AG08396 (cell line): ENCODE measurements around the gene COX17.

Source experiments
- DNase-seq: peaks from one replicate; pipeline ENCODE4 v3.0.0; 2012; ENCODE audit warnings: low spot score, mixed read lengths

Gene COX17

DNA sequence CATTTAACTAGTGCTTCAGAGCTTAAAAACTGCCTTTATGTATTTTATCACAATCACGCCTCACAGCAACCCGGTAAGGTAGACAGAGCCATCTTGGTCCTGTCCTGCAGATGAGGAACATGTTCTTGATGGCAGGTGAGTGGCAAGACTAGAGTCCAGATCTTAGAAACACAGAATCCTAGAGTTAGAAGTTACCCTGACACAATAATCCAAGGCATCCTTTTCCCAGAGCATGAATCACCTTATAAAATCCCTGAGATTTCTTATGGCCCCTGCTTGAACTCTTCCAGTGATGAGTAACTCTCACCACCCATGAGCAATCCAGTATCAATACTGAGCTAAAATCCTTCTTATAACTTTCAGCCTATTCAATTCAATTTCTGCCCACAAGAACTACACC lies 33.7 kb downstream of the COX17 start:
- peak; percentile 76 for DNase-seq

DNA sequence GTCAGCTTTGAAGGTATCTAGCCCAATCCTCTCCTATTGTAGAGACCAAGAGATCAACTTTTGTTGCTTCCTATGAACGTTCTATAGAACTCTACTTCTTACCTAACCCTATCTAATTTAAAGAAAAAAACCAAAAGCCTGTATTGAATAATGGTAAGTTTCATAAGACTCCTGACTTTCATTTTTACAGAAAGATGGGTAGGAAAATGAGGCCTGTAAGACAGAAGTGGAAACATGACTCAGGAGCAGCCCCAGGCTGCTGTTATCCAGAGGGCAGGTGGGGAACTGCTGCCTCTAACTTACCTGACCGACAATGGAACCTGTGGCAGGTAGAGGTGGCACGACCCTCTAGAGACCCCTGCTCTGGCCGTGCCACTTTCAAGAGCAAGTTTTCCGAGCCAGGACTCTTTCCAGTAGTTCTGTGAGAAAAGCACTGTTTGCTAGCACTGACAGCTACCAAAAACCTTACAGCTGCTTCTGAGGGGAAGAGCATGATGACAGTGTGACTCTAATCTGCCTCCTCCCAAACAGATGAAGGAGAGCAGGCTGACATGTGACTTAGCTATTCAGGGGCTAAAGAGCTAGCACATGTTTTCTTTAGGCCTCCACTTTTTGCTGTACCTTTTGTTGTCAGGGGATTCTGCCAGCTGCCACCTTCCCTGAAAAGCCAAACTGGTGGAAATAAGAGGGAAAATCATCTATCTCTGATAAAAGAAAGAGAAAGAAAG lies 34.3 kb downstream of the COX17 start:
- DNase-seq, result peak; percentile 40

DNA sequence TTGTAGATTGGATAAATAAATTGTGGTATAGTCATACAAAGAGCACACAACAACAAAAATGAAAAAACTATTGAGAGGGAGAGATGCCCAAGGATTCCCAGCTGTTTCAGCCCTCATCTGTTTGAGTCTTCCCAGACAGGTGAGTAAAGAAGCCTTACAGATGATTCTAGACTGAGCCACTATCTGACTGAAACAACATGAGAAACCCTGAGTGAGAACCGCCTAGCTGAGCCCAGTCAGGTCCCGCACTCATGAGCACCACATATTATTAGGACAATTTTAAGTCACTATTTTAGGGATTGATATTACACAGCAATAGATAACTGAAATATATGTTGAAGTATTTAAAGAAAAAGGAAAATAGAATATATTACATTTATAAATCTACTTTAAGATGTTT lies 35.8 kb downstream of the COX17 start:
- DNase-seq, result no peak

DNA sequence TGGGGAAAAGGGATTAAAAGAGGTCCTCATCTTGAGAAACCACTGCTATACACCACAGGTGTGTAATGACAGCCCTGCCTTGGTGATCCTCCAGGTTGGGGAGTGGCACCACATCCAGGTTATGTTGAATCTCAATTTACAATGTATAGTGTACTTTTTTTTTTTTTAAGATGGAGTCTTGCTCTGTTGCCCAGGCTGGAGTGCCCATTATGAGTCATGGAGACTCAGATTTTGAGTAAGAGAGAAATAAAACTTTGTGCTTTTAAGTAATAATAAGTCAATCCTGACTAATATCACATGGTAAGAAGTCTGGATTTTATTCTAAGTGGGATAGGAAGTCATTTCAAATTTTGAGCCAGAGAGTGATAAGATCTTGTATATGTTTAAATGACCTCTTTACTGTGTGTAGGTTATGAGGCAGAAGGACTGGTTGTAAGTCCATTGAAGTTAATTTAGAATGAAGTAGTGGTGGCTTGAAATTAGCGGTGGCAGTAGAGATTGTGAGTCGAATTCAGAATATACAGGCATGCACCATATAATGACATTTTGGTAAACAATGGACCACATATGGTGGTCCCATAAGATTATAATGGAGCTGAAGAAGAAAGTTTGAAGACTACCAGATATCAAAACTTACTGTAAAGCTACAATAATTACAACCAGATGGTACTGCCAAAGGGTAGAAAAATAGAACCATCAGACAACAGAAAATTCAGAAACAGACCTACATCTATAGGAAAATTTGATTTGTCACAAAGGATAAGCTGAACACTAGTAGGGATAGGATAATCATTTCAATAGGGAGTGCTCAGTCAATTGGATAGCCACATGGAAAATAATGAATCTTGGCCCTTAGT lies 37.5 kb downstream of the COX17 start:
- no peak for DNase-seq

DNA sequence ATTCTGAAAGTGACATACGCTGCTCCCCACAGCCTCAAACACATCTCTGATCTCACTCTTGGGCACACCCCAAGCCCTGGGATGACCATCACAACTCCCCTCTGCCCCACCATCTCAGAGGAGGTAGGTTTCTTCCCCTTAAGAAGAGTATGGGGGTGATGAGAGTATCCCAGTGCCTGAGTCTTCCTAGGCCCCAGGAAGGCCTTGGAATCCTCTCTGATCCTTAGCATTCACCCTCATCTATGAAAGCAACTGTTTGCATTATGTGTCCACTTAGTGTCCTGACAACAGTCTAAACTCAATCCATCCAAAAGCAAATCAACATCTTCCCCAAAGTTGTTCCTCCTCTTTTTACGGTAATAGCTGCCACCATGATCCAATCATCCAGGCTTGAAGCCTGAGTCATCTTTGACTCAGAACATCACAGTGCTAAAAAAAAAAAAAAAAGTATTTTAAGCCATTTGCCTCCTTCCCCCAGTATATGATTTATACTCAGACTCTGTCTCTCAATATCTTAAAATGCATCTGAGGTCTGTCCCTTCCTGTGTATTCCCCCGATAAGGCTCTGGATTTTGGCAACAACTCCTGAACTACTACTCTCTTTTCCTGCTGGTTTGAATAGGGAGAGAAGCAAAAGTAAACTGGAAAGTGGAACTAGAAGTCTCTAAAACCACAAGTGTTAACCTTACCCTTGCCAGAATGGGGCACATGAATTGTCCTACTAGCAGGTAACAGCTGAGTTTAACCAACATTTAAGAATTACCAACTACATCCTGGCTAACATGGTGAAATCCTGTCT lies 39.3 kb downstream of the COX17 start:
- peak; percentile 69 for DNase-seq

DNA sequence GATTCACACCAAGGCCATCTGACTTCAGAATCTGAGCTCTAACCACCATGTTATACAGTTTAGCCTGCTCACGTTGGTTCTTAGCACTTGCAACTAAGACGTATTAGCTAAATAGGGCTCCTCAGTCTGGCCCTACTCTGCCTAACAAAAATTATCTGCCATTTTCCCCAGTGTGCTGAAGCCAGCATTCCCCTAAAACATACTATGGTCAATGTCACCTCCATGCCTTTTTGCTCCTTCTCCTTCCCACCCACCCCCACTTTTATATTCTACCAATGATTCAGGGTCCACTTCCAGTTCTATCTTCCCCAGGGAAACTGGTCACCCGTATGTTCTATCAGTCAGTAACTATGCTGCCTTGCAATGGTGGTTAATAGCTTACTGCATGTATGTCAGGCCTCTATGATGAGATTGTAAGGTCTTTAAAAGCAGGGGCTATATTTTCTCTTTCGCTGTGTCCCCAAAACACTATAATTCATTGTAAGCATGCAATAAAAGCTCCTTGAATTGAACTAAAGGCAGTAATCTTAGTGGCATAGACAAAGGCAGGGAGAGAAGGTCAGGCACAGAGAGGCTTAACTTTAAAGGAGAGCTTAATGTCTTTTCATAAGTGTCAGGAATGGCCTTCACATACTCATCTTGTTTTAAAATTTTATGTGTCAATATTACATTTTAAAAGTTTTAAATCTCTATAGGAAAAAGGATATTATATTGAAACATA lies 40.2 kb downstream of the COX17 start:
- DNase-seq, result no peak

DNA sequence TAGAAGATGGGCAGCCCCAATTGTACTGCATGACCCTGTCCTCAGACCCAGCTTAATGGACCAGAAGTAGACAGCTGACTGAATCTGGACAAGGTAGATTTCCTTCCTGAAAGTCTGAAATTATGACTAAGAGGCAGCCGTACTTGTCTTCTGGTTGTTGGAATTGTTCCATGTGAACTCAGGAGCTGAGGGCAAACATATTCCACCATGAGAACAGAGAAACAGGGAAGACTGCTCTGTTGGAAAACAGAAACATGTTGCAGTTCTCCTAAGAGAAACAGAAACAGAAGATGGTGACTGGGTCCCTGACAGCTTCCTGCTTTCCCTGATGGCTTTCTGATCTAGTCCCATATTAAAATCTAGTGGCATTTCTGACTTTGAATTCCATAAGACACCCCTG lies 41.0 kb downstream of the COX17 start:
- no peak for DNase-seq

DNA sequence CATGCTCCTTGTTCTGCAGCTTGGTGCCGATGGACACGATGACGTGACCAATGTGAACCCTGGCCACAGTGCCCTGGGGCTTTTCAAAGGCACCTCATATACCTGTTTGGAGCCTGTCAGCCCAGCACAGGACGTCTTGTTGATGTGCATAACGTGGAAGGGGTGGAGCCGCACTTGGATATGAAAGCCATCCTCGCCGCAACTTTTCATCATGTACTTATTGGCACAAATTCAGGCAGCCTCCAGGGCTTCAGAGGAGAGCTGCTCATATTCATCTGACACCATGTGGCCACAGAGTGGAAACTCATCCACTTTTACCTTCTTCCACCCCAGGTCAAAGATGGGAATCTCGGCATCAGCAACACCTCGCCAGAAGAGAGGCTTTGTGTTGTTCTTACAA lies 41.5 kb downstream of the COX17 start:
- DNase-seq, result no peak

DNA sequence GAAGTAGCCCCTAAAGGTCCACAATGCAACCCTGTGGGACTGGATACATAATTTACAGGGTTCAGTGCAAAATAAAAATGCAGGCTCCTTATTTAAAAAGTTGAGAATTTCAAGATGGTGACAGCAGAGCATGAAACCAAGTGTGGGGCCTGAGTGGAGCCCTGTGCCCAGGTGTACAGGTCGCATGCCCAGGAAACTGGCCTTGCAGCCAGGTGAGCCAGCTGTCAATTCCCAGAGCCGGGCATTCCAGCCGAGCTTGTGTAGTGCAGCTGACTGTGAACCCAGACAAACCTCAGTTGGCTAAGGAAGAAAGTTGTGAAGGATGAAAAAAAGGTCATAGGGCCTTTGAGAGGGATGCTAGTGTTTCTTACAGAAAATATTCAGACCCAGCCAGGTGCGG lies 44.4 kb downstream of the COX17 start:
- no peak for DNase-seq

DNA sequence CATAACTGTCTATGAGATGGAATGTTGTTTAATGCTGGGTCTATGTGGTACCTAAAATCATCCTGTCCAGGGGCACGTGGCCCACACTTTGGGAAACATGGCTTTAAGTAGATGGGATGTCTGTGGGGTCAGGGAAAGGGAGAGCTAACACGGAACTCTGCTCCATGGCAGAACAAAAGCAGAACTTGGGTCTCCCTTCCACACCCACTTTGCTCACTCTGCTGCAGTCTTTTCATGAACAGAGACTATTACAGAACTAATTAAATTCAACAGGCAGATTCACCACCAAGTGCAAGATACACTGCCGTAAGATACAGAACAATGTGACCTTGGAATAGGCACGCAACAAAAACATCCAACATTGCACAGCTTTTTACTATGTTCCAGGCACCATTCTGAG lies 45.0 kb downstream of the COX17 start:
- DNase-seq, result no peak

DNA sequence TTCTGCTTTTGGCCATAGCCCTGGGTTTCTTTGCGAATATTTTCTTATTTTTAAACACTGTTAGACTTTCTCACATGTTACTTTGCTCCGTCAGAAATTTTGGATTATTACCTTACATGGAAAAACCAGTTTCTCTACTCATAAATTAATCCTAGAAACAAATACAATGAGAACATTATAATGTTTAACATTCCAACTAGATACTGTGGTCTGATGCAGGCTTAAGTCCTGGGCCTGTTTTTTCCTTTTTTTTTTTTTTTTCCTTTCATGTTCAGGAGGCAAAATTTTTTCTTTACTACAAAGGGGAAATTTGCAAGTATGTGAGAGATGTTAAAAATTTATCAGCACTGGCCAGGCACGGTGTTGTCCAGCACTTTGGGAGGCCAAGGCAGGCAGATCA lies 45.7 kb downstream of the COX17 start:
- no peak for DNase-seq

DNA sequence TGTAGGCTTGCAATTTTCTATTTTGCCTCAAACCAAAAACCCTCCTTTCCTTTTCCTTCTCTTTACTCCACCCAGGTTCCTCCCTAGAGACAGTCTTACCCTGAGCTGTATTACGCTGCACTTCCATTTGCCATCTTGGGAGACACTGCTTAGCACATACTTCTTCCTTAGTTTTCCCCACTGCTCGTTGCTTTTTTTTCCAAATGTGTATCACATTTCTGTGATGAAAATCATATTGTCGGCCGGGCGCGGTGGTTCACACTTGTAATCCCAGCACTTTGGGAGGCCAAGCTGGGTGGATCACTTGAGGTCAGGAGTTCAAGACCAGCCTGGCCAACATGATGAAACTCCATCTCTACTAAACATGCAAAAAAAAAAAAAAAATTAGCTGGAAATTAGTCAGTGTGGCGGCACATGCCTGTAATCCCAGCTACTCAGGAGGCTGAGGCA lies 46.3 kb downstream of the COX17 start:
- DNase-seq, result no peak

DNA sequence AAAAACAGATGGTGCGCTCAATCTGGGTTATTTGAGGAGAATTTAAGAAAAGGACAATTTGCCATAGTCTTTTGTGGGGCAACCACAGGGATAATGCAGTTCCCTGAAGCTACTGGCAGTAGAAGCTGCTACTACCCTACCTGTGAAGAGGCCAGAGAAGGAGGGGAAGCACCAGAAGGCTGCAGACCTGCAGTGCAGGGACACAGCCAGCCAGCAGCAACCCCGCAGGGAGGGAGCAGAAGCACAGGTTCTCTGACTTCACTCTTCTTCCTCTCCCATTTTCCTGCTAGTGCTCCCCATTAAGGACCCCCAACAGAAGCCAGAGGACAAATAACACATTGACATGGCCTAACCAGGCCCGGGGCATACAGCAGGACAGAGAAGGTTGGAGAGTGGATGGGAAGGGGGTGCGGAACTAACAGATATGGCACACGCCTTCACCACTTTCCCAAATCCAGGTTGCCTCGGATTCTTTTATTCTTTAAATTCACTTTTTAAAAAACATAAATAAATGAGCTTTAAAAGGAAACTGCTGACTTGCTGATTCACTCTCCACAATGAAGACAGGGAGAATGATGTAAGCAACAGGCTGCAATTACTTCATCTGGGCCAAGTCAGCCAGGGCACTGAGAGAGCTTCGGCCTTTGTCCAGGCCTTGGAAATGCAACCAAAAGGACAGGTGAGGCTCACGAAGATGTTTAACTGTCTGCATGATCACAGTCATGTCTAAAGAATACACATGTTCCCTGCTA lies 46.9 kb downstream of the COX17 start:
- DNase-seq, result peak; percentile 68

DNA sequence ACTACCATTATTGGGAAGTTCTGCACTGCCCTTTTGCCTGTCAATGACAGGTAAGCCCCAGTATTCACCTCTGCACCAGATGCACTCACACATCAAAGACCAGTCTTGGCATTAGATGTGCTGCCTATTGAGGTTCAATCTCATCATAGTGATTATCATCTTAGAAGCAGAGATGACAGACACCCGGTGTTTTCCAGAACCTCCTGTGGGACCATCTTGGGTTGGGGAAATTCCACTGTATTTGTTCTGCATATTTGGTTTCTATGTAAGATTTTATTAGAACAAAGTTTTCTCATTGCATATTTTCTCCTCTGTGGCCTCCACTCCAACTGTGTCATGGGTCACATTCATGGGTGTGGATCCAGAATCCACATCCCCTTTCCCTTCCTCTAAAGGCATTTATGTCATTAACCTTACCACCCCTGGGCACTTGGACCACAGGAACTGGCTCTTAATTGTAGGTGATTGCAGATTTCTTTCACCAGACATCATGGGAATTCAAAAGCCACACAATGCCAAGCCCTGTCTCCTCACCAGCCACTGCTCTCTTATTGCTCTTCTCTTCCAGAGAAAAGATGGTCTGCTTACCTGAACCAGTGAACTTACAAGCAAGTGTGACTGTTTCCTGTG lies 48.3 kb downstream of the COX17 start:
- DNase-seq, result no peak

DNA sequence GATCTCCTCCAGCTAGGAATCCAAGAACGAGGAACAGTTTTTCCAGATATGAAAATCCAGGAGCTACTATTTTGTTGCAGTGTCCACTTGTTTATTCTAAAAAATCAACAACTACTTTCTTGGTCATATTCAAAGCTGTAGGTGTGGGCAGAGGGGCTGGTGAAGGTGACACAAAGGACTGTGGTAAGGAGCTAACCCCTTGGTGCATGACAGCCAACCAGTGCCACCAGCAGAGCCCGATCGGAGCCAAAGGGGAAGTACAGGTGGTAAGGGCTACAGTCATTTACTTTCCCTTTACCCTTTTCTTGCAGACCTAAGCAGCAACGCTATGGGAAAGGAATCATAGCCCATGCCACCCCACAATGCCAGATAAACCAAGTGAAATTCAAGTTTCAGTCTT lies 48.8 kb downstream of the COX17 start:
- no peak for DNase-seq

DNA sequence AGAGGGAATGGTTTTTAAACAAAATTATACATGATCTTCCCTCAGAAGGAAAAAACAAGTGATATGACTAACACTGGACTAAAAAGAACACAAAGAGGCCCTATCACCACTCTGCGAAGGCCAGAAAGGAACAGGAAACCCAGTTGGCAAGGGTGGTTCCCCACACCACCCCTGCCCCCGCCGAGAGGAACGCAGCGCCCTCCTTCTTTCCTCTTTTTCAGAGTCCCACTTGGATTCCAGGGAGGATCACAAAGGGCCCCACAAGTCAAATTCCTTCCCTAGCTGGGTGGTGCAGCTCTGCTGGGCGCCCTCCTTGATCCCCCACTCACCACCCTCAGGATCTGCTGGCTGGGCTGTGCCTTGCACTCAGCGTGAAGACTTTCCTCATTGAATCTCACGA lies 49.7 kb downstream of the COX17 start:
- no peak for DNase-seq

DNA sequence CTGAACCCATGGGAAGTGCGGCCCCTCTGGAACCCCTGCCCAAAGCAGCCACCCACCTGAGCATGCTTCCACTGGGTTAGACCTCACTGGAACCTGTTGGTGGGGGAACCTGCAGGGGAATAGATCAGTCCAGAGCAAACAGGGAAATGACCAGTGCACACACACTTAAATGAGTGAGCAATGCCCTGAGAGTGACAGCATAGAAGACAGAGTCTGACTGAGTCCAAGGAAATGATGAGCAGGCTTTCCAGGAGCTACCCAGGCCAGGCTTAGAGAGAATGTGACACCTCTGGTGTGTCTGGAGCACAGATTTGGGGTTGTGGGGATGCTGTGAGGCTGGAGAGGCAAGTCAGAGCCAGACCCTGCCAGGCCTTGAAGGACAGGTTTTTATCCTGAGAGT lies 51.0 kb downstream of the COX17 start:
- DNase-seq, result no peak

DNA sequence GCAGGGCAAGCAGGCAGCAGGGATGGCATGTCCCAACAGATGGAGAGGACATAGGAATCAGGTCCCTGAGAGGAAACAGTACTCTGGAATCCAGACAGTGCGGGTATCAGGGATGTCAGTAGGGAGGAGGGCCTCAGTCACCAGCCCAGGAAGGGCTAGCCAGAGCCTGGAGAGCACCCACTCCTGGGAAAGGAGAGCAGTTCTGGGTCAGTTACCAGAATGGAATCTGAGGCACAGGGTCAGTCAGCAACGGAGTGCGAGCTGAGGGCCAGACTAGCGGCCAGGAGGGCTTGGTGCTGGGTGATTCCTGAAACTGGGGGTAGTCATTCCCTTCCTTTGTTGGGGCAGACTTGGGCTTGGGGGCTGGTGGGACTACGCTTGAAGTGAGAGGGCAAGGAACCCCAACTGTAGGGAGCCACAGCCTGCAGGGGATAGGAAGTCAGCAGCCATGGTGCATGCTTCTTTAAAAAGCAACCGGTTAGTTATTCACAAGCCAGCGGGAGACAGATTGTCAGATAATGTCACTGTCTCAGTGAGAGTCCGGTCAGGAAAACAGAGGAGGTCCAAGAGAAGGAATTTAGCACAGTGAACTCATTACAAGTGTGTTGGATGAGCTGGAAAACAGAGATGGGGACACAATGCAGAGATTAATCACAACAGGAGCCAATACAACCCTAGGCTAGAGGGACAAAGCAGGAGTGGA lies 51.6 kb downstream of the COX17 start:
- DNase-seq, result no peak

DNA sequence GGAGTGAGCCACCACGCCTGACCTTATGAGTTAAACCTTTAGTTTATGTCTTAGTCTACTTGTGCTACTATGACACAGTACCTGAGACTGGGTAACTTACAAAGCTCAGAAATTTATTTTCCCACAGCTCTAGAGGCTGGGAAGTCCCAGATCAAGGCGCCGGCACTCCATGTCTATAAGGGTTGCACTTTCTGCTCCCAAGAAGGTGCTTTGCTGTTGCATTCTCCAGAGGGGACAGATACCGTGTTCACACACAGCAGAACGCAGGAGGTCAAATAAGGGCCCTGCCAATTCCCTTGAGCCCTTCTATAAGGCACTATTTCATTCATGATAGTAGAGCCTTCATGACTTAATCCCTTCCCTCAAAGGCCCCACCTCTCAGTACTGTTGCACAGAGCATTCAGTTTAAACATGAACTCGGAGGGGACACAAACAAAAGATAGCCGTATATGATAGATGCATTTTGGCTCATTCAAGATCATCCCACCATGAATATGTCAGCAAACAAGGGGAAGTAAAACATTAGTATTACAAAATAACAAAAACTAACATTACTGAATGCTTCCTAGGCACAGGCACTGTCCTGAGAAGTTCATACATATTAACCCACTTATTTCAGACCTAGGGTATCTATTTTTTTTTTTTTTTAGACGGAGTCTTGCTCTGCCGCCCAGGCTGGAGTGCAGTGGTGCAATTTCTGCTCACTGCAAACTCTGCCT lies 53.0 kb downstream of the COX17 start:
- DNase-seq, result no peak
